Prostate gland (tissue), 2 donors: Measurements from ENCODE around the gene TNFRSF11A. TPM values are rescaled to one million over a fixed set of nuclear protein-coding genes. Genes with fewer than 3 reads are reported as not detected.

Experiments used
- DNase-seq: peaks from one replicate; pipeline ENCODE4 v3.0.0-alpha.2; 2019; ENCODE audit warnings: low spot score
- H3K27ac ChIP-seq, 2 donors: fragments of 200-600 bp; sonication (generic); 2 replicates each; pipeline ENCODE4 v1.5.1; 2017 to 2019
- H3K27me3 ChIP-seq: fragments of 200-600 bp; sonication (generic); replicated peaks from 2 replicates; pipeline ENCODE4 v1.5.1; 2019; ENCODE audit not compliant: insufficient read depth
- H3K36me3 ChIP-seq, 2 donors: fragments of 200-600 bp; sonication (generic); 1 replicate in 1 of 2; 2 replicates in 1 of 2; pipeline versions ENCODE4 v1.5.1 to v1.8.1; 2017 to 2019
- H3K4me1 ChIP-seq: fragments of 200-600 bp; sonication (generic); replicated peaks from 2 replicates; pipeline ENCODE4 v1.5.1; 2019
- H3K4me3 ChIP-seq, 2 donors: fragments of 200-600 bp; sonication (generic); 2 replicates each; pipeline ENCODE4 v1.5.1; 2017 to 2019
- H3K9me3 ChIP-seq: fragments of 200-600 bp; sonication (generic); 2 replicates; pipeline ENCODE4 v1.5.1; 2017
- CTCF ChIP-seq, 4 experiments: fragments of 200-600 bp in 2 of 4; fragments of 450-650 bp in 2 of 4; sonication (generic) in 2 of 4; IDR thresholded peaks; 1 replicate in 3 of 4; 2 replicates in 1 of 4; pipeline ENCODE4 v1.5.1; 2016 to 2019; ENCODE audit warnings: antibody characterized with exemption in 4 of 4, mild to moderate bottlenecking in 2 of 4, moderate library complexity in 2 of 4
- POLR2A ChIP-seq: fragments of 450-650 bp; IDR thresholded peaks from one replicate; pipeline ENCODE4 v1.6.1; 2016; ENCODE audit warnings: antibody characterized with exemption, mild to moderate bottlenecking
- POLR2AphosphoS5 ChIP-seq: sonication (generic); formaldehyde crosslinking; IDR thresholded peaks from one replicate; pipeline ENCODE4 v1.6.1; 2017; ENCODE audit warnings: antibody characterized with exemption
- WGBS: methylation state at CpG from one replicate; pipeline ENCODE4 v1.1.5; 2018; 5-methylcytosine and 5-hydroxymethylcytosine counted together
- intact Hi-C: fragments of 100-400 bp; cut with DNase I; formaldehyde crosslinking; loops from one replicate; pipeline ENCODE4 v1.14.2; 2022
- total RNA-seq, 2 donors: library from RNA; depleted of rRNA; stranded (reverse); fragments of >200 nt; gene quantifications; one replicate each; pipeline ENCODE4 v1.1.0, GENCODE V29; 2016

Gene TNFRSF11A
- total RNA-seq, 2 donors from 2014 or later, result 6.1 to 10.2 TPM

DNA sequence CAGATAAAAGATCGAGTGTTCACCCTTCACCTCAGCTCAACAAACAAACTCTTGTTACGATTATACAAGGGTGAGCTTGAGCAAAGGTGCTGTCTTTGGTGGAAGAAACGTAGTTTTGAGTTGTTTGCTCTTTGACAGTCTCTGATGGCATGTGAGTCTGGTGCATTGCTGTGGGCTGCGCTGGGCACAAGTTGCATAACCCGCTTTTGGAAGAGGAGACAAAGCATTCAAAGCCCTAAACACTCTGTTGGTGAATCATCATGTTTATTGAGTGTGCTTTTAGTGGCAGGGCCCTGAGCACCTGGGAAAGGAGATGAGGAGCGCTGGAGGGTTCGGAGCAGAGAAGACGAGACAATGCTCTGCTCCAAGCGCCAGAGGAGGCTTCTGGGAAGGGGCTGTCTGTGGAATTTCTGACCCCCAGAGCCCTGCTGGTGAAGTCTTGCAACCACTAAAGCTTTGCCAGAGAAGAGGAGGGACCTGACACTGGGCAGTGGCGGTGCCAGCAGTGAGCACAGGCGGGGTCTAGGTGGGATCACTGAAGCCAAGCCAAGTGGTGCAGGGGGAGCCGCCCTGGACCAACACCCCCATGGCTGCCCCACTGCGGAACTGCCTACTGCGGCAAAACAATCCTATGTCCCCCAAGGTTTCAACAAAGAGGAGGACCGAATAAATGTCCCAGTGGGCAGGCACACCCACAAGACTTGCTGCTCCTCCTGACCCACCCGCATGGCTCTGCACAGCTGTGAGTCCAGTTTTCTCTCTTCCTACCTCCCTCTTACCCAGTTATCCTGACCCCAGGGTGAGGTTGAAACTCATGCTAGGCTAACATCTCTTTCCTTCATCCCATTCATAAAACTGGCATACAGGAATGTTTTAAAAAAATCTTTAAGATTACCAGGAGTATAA is 64.0 kb downstream of the TNFRSF11A start:
- Histone ChIP-seq H3K4me1 (no peaks in the 10 kb centered on the region), H3K27me3 (no peaks in the 10 kb centered on the region), H3K4me3 (no peak overlapping the region), H3K27ac (no peak overlapping the region), H3K36me3 (no peaks in the 10 kb centered on the region), H3K9me3 (no peaks in the 10 kb centered on the region)
- 73% methylated on average over 16 of the region's 16 CpGs for WGBS
- TF ChIP-seq CTCF (IDR thresholded peaks at IDR 0.05), result no peak
- no peak for TF ChIP-seq POLR2AphosphoS5
- TF ChIP-seq POLR2A, result no peak
- no peak for DNase-seq
- intact Hi-C loops, result no loop called here

GRCh38 chr18:62389761-62390481 is 64.8 kb downstream of the TNFRSF11A start:
- intact Hi-C loops, result no loop called here
- no peak overlapping the region for H3K4me3 ChIP-seq
- no peaks in the 10 kb centered on the region for H3K9me3 ChIP-seq
- no peak for TF ChIP-seq POLR2AphosphoS5
- TF ChIP-seq POLR2A, result no peak
- TF ChIP-seq CTCF (IDR thresholded peaks at IDR 0.05), result no peak
- DNase-seq, result no peak
- H3K36me3 ChIP-seq, result no peaks in the 10 kb centered on the region
- no peaks in the 10 kb centered on the region for H3K27me3 ChIP-seq
- H3K27ac ChIP-seq, result no peak overlapping the region
- WGBS, result 86% methylated on average over 11 of the region's 11 CpGs
- no peaks in the 10 kb centered on the region for H3K4me1 ChIP-seq

DNA sequence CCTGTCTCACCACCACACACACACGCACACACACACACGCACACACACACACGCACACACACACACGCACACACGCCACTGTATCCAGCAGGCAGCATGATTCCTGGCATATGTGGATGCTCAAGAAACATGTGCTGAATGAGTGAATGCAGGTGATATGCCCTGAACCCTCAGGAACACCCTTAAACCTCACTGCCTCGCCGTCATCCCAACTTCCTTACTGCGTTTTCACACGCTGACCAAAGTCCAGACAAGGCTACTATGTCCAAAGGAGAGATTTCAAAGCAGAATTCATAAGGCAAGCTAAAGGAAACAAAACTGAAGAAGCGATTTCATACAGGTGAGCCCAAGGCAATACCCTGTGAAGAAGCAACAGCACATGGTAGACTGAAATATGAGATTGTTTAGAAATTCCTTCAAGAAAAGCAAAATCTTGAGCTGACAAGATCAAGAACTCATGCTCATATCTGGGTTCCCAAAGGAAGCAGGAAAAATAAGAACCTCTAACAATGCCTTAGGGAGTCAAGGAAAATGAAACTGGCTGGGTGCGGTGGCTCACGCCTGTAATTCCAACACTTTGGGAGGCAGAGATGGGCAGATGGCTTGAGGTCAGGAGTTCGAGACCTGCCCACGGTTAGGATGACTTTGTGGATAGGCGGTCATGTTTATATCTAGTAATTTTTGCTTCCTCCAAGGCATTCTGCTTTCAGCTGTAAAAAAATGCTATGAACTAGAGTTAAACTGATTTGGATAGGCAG is 69.1 kb downstream of the TNFRSF11A start:
- H3K27me3 ChIP-seq, result no peaks in the 10 kb centered on the region
- no peaks in the 10 kb centered on the region for H3K4me1 ChIP-seq
- no peaks in the 10 kb centered on the region for H3K9me3 ChIP-seq
- TF ChIP-seq POLR2A, result no peak
- intact Hi-C loops, result no loop called here
- H3K27ac ChIP-seq, result no peak overlapping the region
- DNase-seq, result no peak
- WGBS, result 90% methylated on average over 15 of the region's 15 CpGs
- H3K36me3 ChIP-seq, result no peaks in the 10 kb centered on the region
- H3K4me3 ChIP-seq, result no peak overlapping the region

DNA sequence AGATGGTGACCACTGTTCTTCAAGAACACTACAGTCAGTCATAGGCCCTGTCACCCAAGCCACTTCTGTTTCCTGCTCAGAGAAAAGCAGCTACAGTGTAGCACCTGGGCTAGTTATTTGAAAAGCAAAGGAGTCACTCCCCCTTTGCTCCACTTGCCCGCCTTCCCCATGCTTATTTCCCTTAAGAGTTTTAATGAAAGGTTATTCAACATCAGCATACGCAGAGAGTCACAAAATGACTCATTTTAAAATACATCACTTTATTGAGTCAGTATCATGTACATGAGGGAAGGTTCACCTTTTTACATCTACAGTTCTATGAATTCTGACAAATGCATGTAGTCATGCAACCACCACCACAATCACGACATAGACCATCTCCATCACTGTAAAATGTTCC is 71.3 kb downstream of the TNFRSF11A start:
- intact Hi-C loops, result no loop called here
- Histone ChIP-seq H3K4me3 (no peak overlapping the region), H3K4me1 (no peaks in the 10 kb centered on the region), H3K27ac (no peak overlapping the region), H3K36me3 (no peaks in the 10 kb centered on the region), H3K27me3 (no peaks in the 10 kb centered on the region), H3K9me3 (no peaks in the 10 kb centered on the region)
- WGBS, result 96% methylated on average over 3 of the region's 3 CpGs
- no peak for DNase-seq
- TF ChIP-seq POLR2AphosphoS5, result no peak
- TF ChIP-seq POLR2A, result no peak
- TF ChIP-seq CTCF (IDR thresholded peaks at IDR 0.05), result no peak

- Histone ChIP-seq H3K27me3 (no peaks in the 10 kb centered on the region), H3K4me1 (no peaks in the 10 kb centered on the region), H3K9me3 (no peaks in the 10 kb centered on the region), H3K36me3 (no peaks in the 10 kb centered on the region), H3K4me3 (no peak overlapping the region), H3K27ac (no peak overlapping the region)
- intact Hi-C loops, result no loop called here
- DNase-seq, result no peak
- 61% methylated on average over 3 of the region's 3 CpGs for WGBS
- TF ChIP-seq POLR2A (no peak), CTCF (IDR thresholded peaks at IDR 0.05) (no peak), POLR2AphosphoS5 (no peak)
Observed at GRCh38 chr18:62396967-62397366, 71.9 kb downstream of the TNFRSF11A start.
